IMR-90 (cell line): ENCODE results near the gene C1QTNF12. TPM values are rescaled to one million over a fixed set of nuclear protein-coding genes. Genes with fewer than 3 reads are reported as not detected.

Experiments used
- ATAC-seq: fragments of 200-7000 bp; cut with Tn5 transposase; 2 replicates; pipeline ENCODE4 v1.9.1; 2020; ENCODE audit warnings: low read depth, mild to moderate bottlenecking, moderate library complexity
- BruUV-seq: library from RNA; stranded (reverse); fragments of 400-500 nt; replicated peaks from 2 replicates; lab custom pipeline; 2021; lab: Mats Ljungman, UMichigan
- CTCF ChIA-PET: fragments of 300-600 bp; formaldehyde crosslinking; extraction: SDS; loops from one replicate; lab custom pipeline; 2021; ENCODE audit warnings: antibody characterized with exemption; lab: Yijun Ruan, JAX
- POLR2A ChIA-PET: fragments of 300-600 bp; sonication (Branson Sonifier 250); formaldehyde crosslinking; loops from one replicate; lab custom pipeline; 2022; ENCODE audit warnings: antibody characterized with exemption; ENCODE audit not compliant: unreplicated experiment; lab: Charles Lee
- DNase-seq: peaks from one replicate; pipeline ENCODE4 v3.0.0; 2013
- H2AFZ ChIP-seq: replicated peaks from 2 replicates; pipeline ENCODE3; 2013; ENCODE audit warnings: low read length, mild to moderate bottlenecking; ENCODE audit not compliant: poor library complexity
- H2AK5ac ChIP-seq: 2 replicates; pipeline ENCODE4 v1.6.1; 2013; ENCODE audit warnings: low read depth, low read length, inconsistent platforms
- H2AK9ac ChIP-seq: replicated peaks from 2 replicates; pipeline ENCODE3; 2013; ENCODE audit warnings: mild to moderate bottlenecking, low read depth, low read length, moderate library complexity; ENCODE audit not compliant: poor library complexity
- H2BK120ac ChIP-seq: 2 replicates; pipeline ENCODE4 v1.6.1; 2013; ENCODE audit warnings: low read depth, low read length, inconsistent platforms
- H2BK15ac ChIP-seq: 3 replicates; pipeline ENCODE4 v1.6.1; 2013; ENCODE audit warnings: low read depth, low read length, inconsistent platforms
- H2BK20ac ChIP-seq: 2 replicates; pipeline ENCODE4 v1.6.1; 2013; ENCODE audit warnings: low read depth, mild to moderate bottlenecking, inconsistent platforms, low read length, moderate library complexity
- H2BK5ac ChIP-seq: 2 replicates; pipeline ENCODE4 v1.6.1; 2013; ENCODE audit warnings: mild to moderate bottlenecking, low read depth, low read length, inconsistent platforms; ENCODE audit not compliant: poor library complexity, severe bottlenecking
- H3K14ac ChIP-seq: replicated peaks from 2 replicates; pipeline ENCODE4 v1.6.1; 2013; ENCODE audit warnings: low read depth, low read length, inconsistent platforms
- H3K18ac ChIP-seq: 2 replicates; pipeline ENCODE4 v1.6.1; 2013; ENCODE audit warnings: low read depth, low read length, control low read depth
- H3K23ac ChIP-seq: 2 replicates; pipeline ENCODE4 v1.6.1; 2013; ENCODE audit warnings: low read depth, low read length, inconsistent platforms
- H3K27ac ChIP-seq: 2 replicates; pipeline ENCODE4 v1.5.1; 2013; ENCODE audit warnings: mild to moderate bottlenecking, control low read depth, low read length; ENCODE audit not compliant: insufficient read depth
- H3K27me3 ChIP-seq: 2 replicates; pipeline ENCODE4 v1.6.1; 2013; ENCODE audit warnings: low read length; ENCODE audit not compliant: control insufficient read depth, insufficient read depth
- H3K36me3 ChIP-seq: 2 replicates; pipeline ENCODE4 v1.6.1; 2013; ENCODE audit warnings: low read length, mixed read lengths; ENCODE audit not compliant: control insufficient read depth, insufficient read depth
- H3K4ac ChIP-seq: 2 replicates; pipeline ENCODE4 v1.6.1; 2013; ENCODE audit warnings: low read depth, low read length, inconsistent platforms
- H3K4me1 ChIP-seq: 2 replicates; pipeline ENCODE4 v1.6.1; 2013; ENCODE audit warnings: low read length, mixed read lengths; ENCODE audit not compliant: control insufficient read depth, insufficient read depth
- H3K4me2 ChIP-seq: 2 replicates; pipeline ENCODE4 v1.6.1; 2013; ENCODE audit warnings: low read depth, mild to moderate bottlenecking, control low read depth, low read length, moderate library complexity
- H3K4me3 ChIP-seq: 2 replicates; pipeline ENCODE4 v1.5.1; 2013; ENCODE audit warnings: low read depth, mild to moderate bottlenecking, control low read depth, low read length, moderate library complexity; ENCODE audit not compliant: insufficient read depth
- H3K56ac ChIP-seq: 2 replicates; pipeline ENCODE4 v1.6.1; 2013; ENCODE audit warnings: low read length, inconsistent platforms; ENCODE audit not compliant: insufficient read depth; ENCODE audit errors: extremely low read depth
- H3K79me1 ChIP-seq, 2 experiments: 2 replicates each; pipeline ENCODE4 v1.6.1; 2013; ENCODE audit warnings: low read length in 2 of 2, inconsistent platforms in 1 of 2, low read depth in 1 of 2
- H3K9ac ChIP-seq: 2 replicates; pipeline ENCODE4 v1.6.1; 2013; ENCODE audit warnings: low read depth, low read length, control low read depth
- H3K9me1 ChIP-seq: 2 replicates; pipeline ENCODE4 v1.6.1; 2013; ENCODE audit warnings: low read length, inconsistent platforms; ENCODE audit not compliant: insufficient read depth
- H3K9me3 ChIP-seq: 2 replicates; pipeline ENCODE4 v1.6.1; 2013; ENCODE audit warnings: low read length; ENCODE audit not compliant: control insufficient read depth, insufficient read depth
- H4K20me1 ChIP-seq: 2 replicates; pipeline ENCODE4 v1.6.1; 2013; ENCODE audit warnings: low read length, inconsistent platforms; ENCODE audit not compliant: insufficient read depth
- H4K5ac ChIP-seq: 2 replicates; pipeline ENCODE4 v1.6.1; 2013; ENCODE audit warnings: mild to moderate bottlenecking, low read depth, low read length, control low read depth
- H4K8ac ChIP-seq, 2 experiments: 2 replicates each; pipeline ENCODE4 v1.6.1; 2013; ENCODE audit warnings: low read depth in 2 of 2, low read length in 2 of 2, control low read depth in 1 of 2, inconsistent platforms in 1 of 2
- H4K91ac ChIP-seq: 2 replicates; pipeline ENCODE4 v1.6.1; 2013; ENCODE audit warnings: low read depth, low read length, inconsistent platforms; ENCODE audit not compliant: insufficient read depth
- BHLHE40 ChIP-seq: fragments of 150-350 bp; IDR thresholded peaks from 2 replicates; pipeline ENCODE4 v1.6.1; 2016; ENCODE audit warnings: mild to moderate bottlenecking, low read depth, low read length
- CHD1 ChIP-seq: IDR thresholded peaks from 2 replicates; pipeline ENCODE4 v1.6.1; 2012; ENCODE audit warnings: low read depth, low read length, improper control_type of control experiment
- MAFK ChIP-seq: IDR thresholded peaks from 2 replicates; pipeline ENCODE4 v1.6.1; 2012; ENCODE audit warnings: low read depth, low read length, improper control_type of control experiment
- POLR2A ChIP-seq: IDR thresholded peaks from 2 replicates; pipeline ENCODE4 v1.6.1; 2012; ENCODE audit warnings: mild to moderate bottlenecking, low read depth, low read length
- SMC3 ChIP-seq: fragments of 150-350 bp; IDR thresholded peaks from 2 replicates; pipeline ENCODE4 v1.6.1; 2016; ENCODE audit warnings: low read depth, mild to moderate bottlenecking, antibody characterized with exemption, low read length, moderate library complexity
- USF2 ChIP-seq: fragments of 150-350 bp; IDR thresholded peaks from 2 replicates; pipeline ENCODE4 v1.6.1; 2017; ENCODE audit warnings: mild to moderate bottlenecking, antibody characterized with exemption, low read length, low read depth
- WGBS, 2 experiments: methylation state at CpG; one replicate each; pipeline versions ENCODE4 v1.1.5 to v1.1.7; 2013; ENCODE audit warnings: missing lambda C conversion rate in 2 of 2; ENCODE audit not compliant: insufficient read length in 1 of 2; ENCODE audit errors: extremely low coverage in 2 of 2; 5-methylcytosine and 5-hydroxymethylcytosine counted together
- dilution Hi-C: fragments of 300-500 bp; cut with HindIII; formaldehyde crosslinking; loops from one replicate; pipeline ENCODE4 v1.14.3; 2018; ENCODE audit warnings: low sequenced_read_pairs; ENCODE audit not compliant: unreplicated experiment
- in situ Hi-C: fragments of 300-500 bp; cut with MboI; formaldehyde crosslinking; loops from 3 replicates; pipeline ENCODE4 v1.14.3; 2019; ENCODE audit warnings: low sequenced_read_pairs, inconsistent platforms, mixed read lengths
- intact Hi-C: fragments of 100-400 bp; cut with micrococcal nuclease; formaldehyde crosslinking; loops from 2 replicates; pipeline ENCODE4 v1.10.0; 2022
- polyA plus RNA-seq, 3 experiments: library from polyadenylated mRNA; depleted of rRNA; stranded (reverse); fragments of >200 nt; gene quantifications; 2 replicates each; pipeline ENCODE4 v1.2.3, GENCODE V29; 2012; ENCODE audit warnings: low replicate concordance in 1 of 3
- total RNA-seq: library from RNA; depleted of rRNA; stranded (reverse); fragments of >200 nt; gene quantifications from 2 replicates; pipeline ENCODE4 v1.2.3, GENCODE V29; 2012

C1QTNF12 gene
- total and polyA plus RNA-seq, 2 of the 4 experiments (the other 2 are of a cell fraction) = 0.36 to 1.1 TPM

DNA sequence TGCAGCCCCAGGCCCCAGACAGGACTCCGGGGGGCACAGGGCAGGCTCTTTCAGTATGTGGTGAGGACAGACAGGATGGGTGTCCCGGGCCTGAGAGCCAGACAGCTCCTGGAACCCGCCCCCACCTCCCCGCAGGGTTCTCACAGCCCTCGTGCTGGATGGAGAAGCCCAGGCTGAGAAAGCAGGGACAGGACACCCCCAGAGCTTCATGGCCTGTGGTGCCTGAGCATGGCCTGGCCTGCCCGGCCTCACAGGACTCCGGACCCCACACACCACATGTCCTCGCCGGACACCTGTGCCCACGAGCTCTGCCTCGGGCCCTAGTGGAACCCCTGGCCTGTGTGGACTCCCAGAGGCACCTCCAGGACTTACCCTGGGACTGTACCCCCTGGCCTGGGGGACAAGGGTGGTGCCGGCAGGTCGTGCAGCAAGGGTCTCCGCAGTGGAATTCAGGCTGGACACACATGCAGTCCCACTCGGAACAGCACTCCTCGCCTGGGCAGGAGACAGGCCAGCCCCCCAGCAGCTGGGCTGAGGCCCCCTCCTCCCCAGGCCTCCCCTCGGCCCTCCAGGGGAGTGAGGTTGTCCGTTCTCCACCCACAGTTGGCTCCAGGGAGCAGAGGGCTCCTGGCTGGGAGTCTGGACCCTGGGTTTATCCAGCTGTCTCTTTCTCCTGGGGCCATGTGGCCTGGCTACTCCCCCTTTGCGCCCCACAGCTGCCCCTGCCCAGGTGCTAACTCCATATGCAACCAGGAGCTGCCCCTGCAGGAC lies 41.3 kb downstream of the C1QTNF12 start:
- Histone ChIP-seq H3K27ac (no peak overlapping the region), H3K4me1 (peaks cover 12% of the 10 kb centered on the region), H2AK5ac (no peak overlapping the region), H3K9me3 (no peaks in the 10 kb centered on the region), H4K8ac (no peak overlapping the region), H3K4ac (no peak overlapping the region), H3K23ac (no peak overlapping the region), H3K4me2 (no peak overlapping the region), H2BK5ac (no peak overlapping the region), H3K4me3 (no peak overlapping the region), H4K5ac (no peak overlapping the region), H3K36me3 (no peaks in the 10 kb centered on the region), H2BK120ac (no peak overlapping the region), H4K20me1 (no peaks in the 10 kb centered on the region), H3K9me1 (no peaks in the 10 kb centered on the region), H2AFZ (no peak overlapping the region), H4K91ac (no peak overlapping the region), H3K27me3 (no peaks in the 10 kb centered on the region; the same call in 1 of the 2 replicates), H3K14ac (no peak overlapping the region), H3K18ac (no peak overlapping the region), H2BK15ac (no peak overlapping the region), H3K9ac (no peak overlapping the region), H2AK9ac (no peak overlapping the region), H3K56ac (no peak overlapping the region), H2BK20ac (no peak overlapping the region), H3K79me1 (no peaks in the 10 kb centered on the region)
- ChIA-PET CTCF (no interaction called here), POLR2A (no interaction called here)
- ATAC-seq (no peak), DNase-seq (no peak)
- 94% methylated on average over 3 of the region's 19 CpGs; no CpG with 5 or more reads in 1 of the 2 experiments for WGBS, 2 experiments
- dilution Hi-C loops (no loop called here), intact Hi-C loops (no loop called here), in situ Hi-C loops (no loop called here)
- BruUV-seq = no TSS peak
- TF ChIP-seq USF2 (no peak), BHLHE40 (no peak), POLR2A (no peak), CHD1 (no peak), SMC3 (no peak), MAFK (no peak)
